Mesothelial cell of epicardium (in vitro differentiated cells): ENCODE data around the gene ELF1. TPM values are rescaled to one million over a fixed set of nuclear protein-coding genes. Genes with fewer than 3 reads are reported as not detected.

ENCODE experiments used
- DNase-seq, 2 experiments: peaks; one replicate each; pipeline ENCODE4 v3.0.0; 2021; ENCODE audit warnings: low spot score in 2 of 2; ENCODE audit not compliant: unreplicated experiment in 2 of 2
- H3K27ac Mint-ChIP-seq: 2 replicates; pipeline ENCODE4 v1.8.0; 2021; ENCODE audit warnings: mixed read lengths
- H3K27me3 Mint-ChIP-seq: 2 replicates; pipeline ENCODE4 v1.8.0; 2021; ENCODE audit warnings: low read depth, mixed read lengths
- H3K36me3 Mint-ChIP-seq: 2 replicates; pipeline ENCODE4 v1.8.0; 2021; ENCODE audit warnings: mixed read lengths
- H3K4me1 Mint-ChIP-seq: 2 replicates; pipeline ENCODE4 v1.8.0; 2021; ENCODE audit warnings: mixed read lengths
- H3K4me3 Mint-ChIP-seq: 2 replicates; pipeline ENCODE4 v1.8.0; 2021; ENCODE audit warnings: mild to moderate bottlenecking, moderate library complexity, mixed read lengths
- H3K9me3 Mint-ChIP-seq: 2 replicates; pipeline ENCODE4 v1.8.0; 2021; ENCODE audit warnings: mixed read lengths
- CTCF ChIP-seq: fragments of 200-600 bp; sonication (generic); IDR thresholded peaks from one replicate; pipeline ENCODE4 v1.5.0; 2021; ENCODE audit warnings: antibody characterized with exemption; ENCODE audit not compliant: unreplicated experiment
- total RNA-seq: library from RNA; stranded (reverse); gene quantifications from 3 replicates; pipeline ENCODE4 v1.2.1, GENCODE V29; 2021

ELF1 gene
- total RNA-seq, result 76.9 to 78.0 TPM (median 77.4 TPM) in 3 replicates

- DNase-seq, result no peak
- Mint-ChIP-seq H3K4me1 (peaks cover 63% of the 10 kb centered on the region), H3K27me3 (no peaks in the 10 kb centered on the region), H3K36me3 (peaks cover 5% of the 10 kb centered on the region), H3K9me3 (no peaks in the 10 kb centered on the region), H3K4me3 (peak within 1 kb of the TSS; percentile 70), H3K27ac (peak within 1 kb of the TSS; percentile 96)
- no peak for TF ChIP-seq CTCF
These were observed at the start of gene ELF1 for GRCh38 chr13:41019011-41019487. TSS of gene ELF1 (minus strand) at chr13:41019316. CDS start at chr13:40982054, 37,262 bp downstream.

DNA sequence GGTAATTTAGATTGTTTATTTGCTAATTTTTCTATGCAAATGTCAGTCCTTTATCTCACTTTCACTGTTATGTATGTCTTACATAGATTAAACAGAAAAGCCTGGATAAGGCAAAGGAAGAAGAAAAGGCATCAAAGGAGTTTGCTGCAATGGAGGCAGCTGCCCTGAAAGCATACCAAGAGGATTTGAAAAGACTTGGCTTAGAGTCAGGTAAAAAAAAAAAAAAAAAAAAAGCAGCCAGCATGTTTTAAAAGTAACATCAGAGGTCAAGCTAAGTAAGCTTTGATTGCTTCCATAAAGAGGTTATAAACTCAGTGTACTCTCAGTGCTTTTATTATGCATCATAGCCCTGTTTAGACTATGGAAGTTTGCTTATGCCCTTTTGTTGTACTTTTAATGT, 46.0 kb upstream of the ELF1 start:
- no peaks in the 10 kb centered on the region for H3K27me3 Mint-ChIP-seq
- no peak overlapping the region for H3K4me3 Mint-ChIP-seq
- H3K4me1 Mint-ChIP-seq, result peaks cover 39% of the 10 kb centered on the region
- H3K27ac Mint-ChIP-seq, result peak overlapping the region; percentile 100
- no peak for TF ChIP-seq CTCF
- no peak for DNase-seq
- H3K36me3 Mint-ChIP-seq, result peaks cover 18% of the 10 kb centered on the region
- no peaks in the 10 kb centered on the region for H3K9me3 Mint-ChIP-seq

- no peak for TF ChIP-seq CTCF
- Mint-ChIP-seq H3K27ac (peak overlapping the region; percentile 100), H3K4me1 (peaks cover 42% of the 10 kb centered on the region), H3K9me3 (no peaks in the 10 kb centered on the region), H3K4me3 (no peak overlapping the region), H3K36me3 (peaks cover 15% of the 10 kb centered on the region), H3K27me3 (no peaks in the 10 kb centered on the region)
- no peak for DNase-seq
These were observed 45.4 kb upstream of the ELF1 start for GRCh38 chr13:41064493-41064892.

- Mint-ChIP-seq H3K4me1 (peaks cover 64% of the 10 kb centered on the region), H3K36me3 (peaks cover 4% of the 10 kb centered on the region), H3K27ac (peak overlapping the region; percentile 100), H3K27me3 (no peaks in the 10 kb centered on the region), H3K9me3 (no peaks in the 10 kb centered on the region), H3K4me3 (peak overlapping the region; percentile 99)
- no peak for DNase-seq
- TF ChIP-seq CTCF, result no peak
These were observed 43.1 kb upstream of the ELF1 start for GRCh38 chr13:41061914-41062837.

- Mint-ChIP-seq H3K27me3 (no peaks in the 10 kb centered on the region), H3K4me3 (peak within 1 kb of the TSS; percentile 99), H3K27ac (peak within 1 kb of the TSS; percentile 100), H3K4me1 (peaks cover 69% of the 10 kb centered on the region), H3K9me3 (no peaks in the 10 kb centered on the region), H3K36me3 (peaks cover 2% of the 10 kb centered on the region)
- no peak for TF ChIP-seq CTCF
- peak; percentile 78 to 91 for DNase-seq
These were observed 42.2 kb upstream of the ELF1 start, which contains the start of gene WBP4 for GRCh38 chr13:41061075-41061913. TSS of gene WBP4 (plus strand) at chr13:41061509. CDS start at chr13:41061674, 165 bp downstream.
